COR-L47 (cell line): Measurements from ENCODE around the gene SLC18B1.
A peak's percentile ranks its signal among the peaks of the same experiment; 100 is the strongest.

Source experiments
- DNase-seq: peaks from one replicate; lab custom pipeline; 2025; lab: John Stamatoyannopoulos, UW

Gene SLC18B1

GRCh38 chr6:132797951-132798868, at the start of gene SLC18B1:
Gene SLC18B1, minus strand, starts transcription at chr6:132798637. Its CDS starts 181 bp downstream, at chr6:132798456.
- DNase-seq: peak; percentile 32

- DNase-seq: no peak
Observed at GRCh38 chr6:132843316-132844035, 45.0 kb upstream of the SLC18B1 start.

- DNase-seq: no peak
Observed at GRCh38 chr6:132841966-132842365, 43.5 kb upstream of the SLC18B1 start.

GRCh38 chr6:132832891-132833290, 34.5 kb upstream of the SLC18B1 start:
- DNase-seq: no peak

GRCh38 chr6:132830334-132830751, 31.9 kb upstream of the SLC18B1 start:
- peak; percentile 23 for DNase-seq

- DNase-seq: no peak
Observed at GRCh38 chr6:132820629-132821381, 22.4 kb upstream of the SLC18B1 start.

GRCh38 chr6:132819405-132820161, 21.1 kb upstream of the SLC18B1 start:
- DNase-seq: no peak

GRCh38 chr6:132818404-132819359, 20.2 kb upstream of the SLC18B1 start:
- DNase-seq: no peak

GRCh38 chr6:132817554-132818403, 19.3 kb upstream of the SLC18B1 start:
- no peak for DNase-seq

- DNase-seq: no peak
Observed at GRCh38 chr6:132816660-132817059, 18.2 kb upstream of the SLC18B1 start.

GRCh38 chr6:132814716-132815570, 16.5 kb upstream of the SLC18B1 start:
- DNase-seq: no peak

GRCh38 chr6:132813173-132813856, 14.9 kb upstream of the SLC18B1 start:
- peak; percentile 12 for DNase-seq

- DNase-seq: no peak
Observed at GRCh38 chr6:132812756-132813172, 14.3 kb upstream of the SLC18B1 start.

GRCh38 chr6:132812255-132812732, 13.9 kb upstream of the SLC18B1 start:
- peak; percentile 5 for DNase-seq

- DNase-seq: no peak
Observed at GRCh38 chr6:132811276-132811675, 12.8 kb upstream of the SLC18B1 start.

GRCh38 chr6:132805548-132805947, 7.1 kb upstream of the SLC18B1 start:
- no peak for DNase-seq

- no peak for DNase-seq
Observed at GRCh38 chr6:132804251-132804650, 5.8 kb upstream of the SLC18B1 start.

- no peak for DNase-seq
Observed at GRCh38 chr6:132800656-132801055, 2.2 kb upstream of the SLC18B1 start.
